ENCODE data around the gene GTF2F1.

GTF2F1 gene

DNA sequence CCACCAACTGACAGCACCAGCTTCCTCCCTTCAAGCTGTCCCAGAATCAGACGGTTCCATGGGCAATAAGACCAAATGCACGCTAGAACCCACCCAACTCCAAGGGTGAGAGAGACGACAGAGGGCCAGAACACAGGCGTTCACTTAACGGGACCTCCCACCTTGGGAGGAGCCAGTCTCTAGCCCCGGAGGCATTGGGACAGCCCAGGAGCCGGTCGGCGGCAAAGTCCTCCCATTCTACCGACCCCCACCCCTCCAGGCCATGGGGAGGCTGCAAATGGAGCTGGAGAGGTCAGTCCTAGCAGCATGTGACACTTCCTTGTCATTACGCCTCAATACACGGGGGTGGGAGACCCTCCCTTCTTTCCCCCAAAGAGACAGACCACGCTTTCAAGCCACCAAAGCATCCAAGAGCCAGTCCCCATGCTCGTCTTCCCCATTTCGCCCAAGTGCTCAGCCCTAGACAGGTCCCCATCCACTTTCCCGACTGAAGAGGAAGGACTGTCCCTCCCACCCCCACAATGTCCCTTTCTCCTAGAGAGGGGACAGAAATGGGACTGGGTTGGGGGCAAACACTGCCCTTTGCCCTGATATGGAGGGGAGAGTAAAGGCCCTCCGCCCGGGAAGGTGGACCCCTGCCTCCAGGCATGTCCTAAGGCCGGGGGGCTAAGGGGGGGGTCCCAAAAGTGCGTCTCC, 30.7 kb upstream of the GTF2F1 start:
- TF ChIP-seq GATA2 (IDR thresholded peaks at IDR 0.05; ENCODE audit: low read depth, low read length) (no peak), GATA3 (IDR thresholded peaks at IDR 0.05; ENCODE audit: low read depth, low read length) (no peak)

DNA sequence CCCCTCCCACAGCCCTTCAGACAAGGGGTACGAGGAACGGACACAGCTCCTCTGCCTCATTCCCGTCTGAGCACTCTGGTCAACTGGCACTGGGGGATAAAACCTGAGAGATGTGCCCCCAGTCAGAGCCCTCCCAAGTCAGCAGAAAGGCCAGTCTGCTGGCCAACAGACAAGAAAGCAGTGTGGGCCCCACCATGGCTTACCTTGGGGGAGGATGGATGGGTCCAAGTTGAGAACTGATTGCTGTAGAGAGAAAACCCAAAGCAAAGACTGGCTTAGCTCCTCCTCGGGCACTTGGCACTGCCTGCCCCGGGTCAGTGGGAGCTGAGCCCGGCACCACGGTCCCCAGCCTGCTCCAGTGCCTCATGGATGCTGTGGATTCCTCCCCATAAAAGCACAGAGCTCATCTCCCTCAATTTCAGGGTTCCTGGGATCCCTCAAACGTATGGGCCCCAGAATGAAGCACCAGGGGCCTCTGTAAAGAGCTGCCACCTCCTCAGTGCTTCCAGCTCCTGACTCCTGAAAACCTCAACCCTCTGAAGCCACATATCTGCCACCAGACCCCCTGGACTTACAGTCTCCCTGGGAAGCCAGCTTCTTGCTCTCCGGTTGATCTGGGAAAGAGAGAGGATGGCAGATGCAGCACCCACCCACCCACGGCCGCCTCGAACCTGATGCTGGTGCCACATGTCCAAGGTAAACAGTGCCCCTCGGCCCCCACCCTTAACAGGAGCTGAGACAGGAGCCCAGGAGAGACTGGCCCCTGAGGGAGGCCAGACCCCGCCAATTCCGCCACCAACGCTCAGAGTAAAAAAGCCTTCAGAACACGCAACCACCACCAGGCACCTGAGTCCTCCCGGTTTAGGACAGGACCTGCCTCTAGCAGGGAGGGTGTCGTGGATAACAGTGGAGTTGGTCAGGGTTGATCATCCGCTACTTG, 28.4 kb upstream of the GTF2F1 start:
- TF ChIP-seq GATA2 (IDR thresholded peaks at IDR 0.05; ENCODE audit: low read depth, low read length) (no peak), GATA3 (IDR thresholded peaks at IDR 0.05; ENCODE audit: low read depth, low read length) (no peak)

GRCh38 chr19:6418562-6418932, 25.6 kb upstream of the GTF2F1 start:
- TF ChIP-seq GATA3 (IDR thresholded peaks at IDR 0.05; ENCODE audit: low read depth, low read length) = no peak
- no peak for TF ChIP-seq GATA2 (IDR thresholded peaks at IDR 0.05; ENCODE audit: low read depth, low read length)

- TF ChIP-seq GATA2 (IDR thresholded peaks at IDR 0.05; ENCODE audit: low read depth, low read length) (no peak), GATA3 (IDR thresholded peaks at IDR 0.05; ENCODE audit: low read depth, low read length) (no peak)
Measured at GRCh38 chr19:6417713-6418561, 25.0 kb upstream of the GTF2F1 start.

DNA sequence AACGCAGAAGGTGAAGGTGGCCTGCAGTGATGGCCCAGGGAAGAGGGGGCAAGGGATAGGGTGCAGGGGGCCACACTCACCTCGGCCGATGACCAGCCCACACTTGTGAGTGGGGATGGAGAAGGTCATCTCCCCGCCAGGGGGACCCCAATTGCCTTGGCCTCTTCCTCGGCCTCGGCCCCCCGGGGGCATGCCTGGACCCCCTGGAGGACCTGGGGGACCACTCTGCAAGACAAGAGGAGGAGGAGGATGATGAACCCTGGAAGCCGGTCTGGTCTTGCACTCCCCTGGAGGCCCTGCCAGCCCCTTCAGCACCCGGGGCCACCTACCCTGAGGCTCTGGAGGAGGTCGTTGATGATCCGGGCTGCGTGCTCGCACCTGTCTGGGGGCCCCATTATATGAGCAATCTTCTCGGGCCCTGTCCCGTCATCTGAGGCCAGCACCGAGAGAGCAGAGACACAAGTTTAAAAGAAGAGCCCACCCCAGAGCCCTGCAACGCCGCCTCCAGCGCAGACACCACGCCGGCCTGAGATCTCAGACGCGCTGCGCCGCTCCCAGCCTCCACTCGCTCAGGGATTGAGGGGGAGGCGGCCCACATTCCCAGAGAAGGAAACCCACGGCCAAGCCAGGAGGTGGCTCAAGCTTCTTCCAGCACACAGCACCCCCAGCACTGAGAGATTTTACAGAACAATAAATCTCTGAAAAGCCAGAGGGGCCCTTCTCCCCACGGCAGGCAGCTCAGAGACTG, 23.9 kb upstream of the GTF2F1 start:
- TF ChIP-seq GATA2 (IDR thresholded peaks at IDR 0.05; ENCODE audit: low read depth, low read length) (no peak), GATA3 (IDR thresholded peaks at IDR 0.05; ENCODE audit: low read depth, low read length) (no peak)

GRCh38 chr19:6415591-6416190, 22.7 kb upstream of the GTF2F1 start:
- TF ChIP-seq GATA3 (IDR thresholded peaks at IDR 0.05; ENCODE audit: low read depth, low read length) (no peak), GATA2 (IDR thresholded peaks at IDR 0.05; ENCODE audit: low read depth, low read length) (no peak)

GRCh38 chr19:6414793-6415590, 22.0 kb upstream of the GTF2F1 start:
- TF ChIP-seq GATA3 (IDR thresholded peaks at IDR 0.05; ENCODE audit: low read depth, low read length) (no peak), GATA2 (IDR thresholded peaks at IDR 0.05; ENCODE audit: low read depth, low read length) (no peak)

GRCh38 chr19:6413721-6414643, 21.0 kb upstream of the GTF2F1 start:
- no peak for TF ChIP-seq GATA3 (IDR thresholded peaks at IDR 0.05; ENCODE audit: low read depth, low read length)
- no peak for TF ChIP-seq GATA2 (IDR thresholded peaks at IDR 0.05; ENCODE audit: low read depth, low read length)

GRCh38 chr19:6413291-6413690, 20.3 kb upstream of the GTF2F1 start:
- TF ChIP-seq GATA3 (IDR thresholded peaks at IDR 0.05; ENCODE audit: low read depth, low read length) = no peak
- TF ChIP-seq GATA2 (IDR thresholded peaks at IDR 0.05; ENCODE audit: low read depth, low read length) = no peak

- TF ChIP-seq GATA2 (IDR thresholded peaks at IDR 0.05; ENCODE audit: low read depth, low read length) = no peak
Measured at GRCh38 chr19:6412447-6413091, 19.6 kb upstream of the GTF2F1 start.

DNA sequence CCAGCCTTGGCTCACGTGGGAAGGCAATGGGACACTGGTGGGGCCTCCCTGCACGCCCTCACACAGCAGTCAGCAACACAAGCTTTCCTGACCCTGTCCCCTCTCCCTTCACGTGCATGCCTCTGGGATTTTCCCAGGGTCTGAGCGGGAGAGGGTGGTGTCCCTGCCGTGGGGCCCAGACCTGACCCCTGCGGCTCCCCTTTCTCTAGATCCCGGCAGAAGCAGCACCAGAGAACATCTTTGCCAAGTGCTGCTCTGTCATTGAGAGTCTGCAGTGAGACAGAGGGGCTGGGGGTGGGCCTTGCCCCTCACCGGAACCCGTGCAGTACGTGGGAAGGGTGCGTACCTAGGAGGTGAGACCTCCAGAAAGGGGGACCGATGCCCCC, 19.1 kb upstream of the GTF2F1 start:
- no peak for TF ChIP-seq GATA3 (IDR thresholded peaks at IDR 0.05; ENCODE audit: low read depth, low read length)
- TF ChIP-seq GATA2 (IDR thresholded peaks at IDR 0.05; ENCODE audit: low read depth, low read length) = no peak

All from SH-SY5Y (cell line).